Stimulated activated naive CD4-positive, alpha-beta T cell (primary cell): ENCODE data around the gene MAP4K1.

ENCODE experiments used
- DNase-seq, 6 experiments: peaks; one replicate each; lab custom pipeline; 2025; lab: John Stamatoyannopoulos, UW

MAP4K1 gene

GRCh38 chr19:38544569-38545315 is 73.0 kb downstream of the MAP4K1 start:
- peak in 1 of 6 experiments; percentile 63 for DNase-seq

GRCh38 chr19:38543807-38544568 is 73.8 kb downstream of the MAP4K1 start:
- DNase-seq = peak in 2 of 6 experiments; percentile 40 to 65

GRCh38 chr19:38543286-38543806 is 74.4 kb downstream of the MAP4K1 start:
- no peak for DNase-seq

- DNase-seq = no peak
These were observed 75.7 kb downstream of the MAP4K1 start for GRCh38 chr19:38542040-38542439.

GRCh38 chr19:38539751-38540150 is 78.0 kb downstream of the MAP4K1 start:
- no peak for DNase-seq

- peak in 3 of 6 experiments; percentile 64 to 66 (median 65) for DNase-seq
These were observed 78.8 kb downstream of the MAP4K1 start for GRCh38 chr19:38538793-38539528.

GRCh38 chr19:38538386-38538785 is 79.4 kb downstream of the MAP4K1 start:
- DNase-seq = no peak
